ENCODE data around the gene TRIM38.

Gene TRIM38

GRCh38 chr6:26021350-26022131, 58.9 kb downstream of the TRIM38 start:
- DNase-seq (ENCODE audit: low spot score): peak; percentile 88
- no peak for TF ChIP-seq CTCF (IDR thresholded peaks at IDR 0.05; ENCODE audit: extremely low read depth, missing control alignments)

- DNase-seq (ENCODE audit: low spot score): peak; percentile 38
- no peak for TF ChIP-seq CTCF (IDR thresholded peaks at IDR 0.05; ENCODE audit: extremely low read depth, missing control alignments)
These were observed 59.5 kb downstream of the TRIM38 start for GRCh38 chr6:26022132-26022472.

DNA sequence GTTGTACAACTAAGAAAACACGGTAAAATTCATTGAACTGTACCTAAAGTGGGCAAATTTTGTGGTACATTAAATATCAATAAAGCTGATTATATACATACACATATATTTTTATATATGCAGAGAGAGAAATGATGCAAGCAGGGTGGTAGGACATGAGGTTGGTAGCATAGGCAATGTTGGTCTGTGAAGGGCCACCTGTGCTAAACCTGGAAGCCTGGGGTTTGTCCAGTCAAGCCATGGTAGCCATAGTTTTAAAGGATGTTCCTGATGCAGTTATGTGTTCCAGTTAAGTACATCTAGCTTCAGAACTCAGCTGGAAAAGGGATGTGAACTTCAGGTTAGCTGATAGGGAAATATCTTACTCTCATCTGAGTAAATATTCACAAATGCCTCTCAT, 60.1 kb downstream of the TRIM38 start:
- no peak for TF ChIP-seq CTCF (IDR thresholded peaks at IDR 0.05; ENCODE audit: extremely low read depth, missing control alignments)
- DNase-seq (ENCODE audit: low spot score): no peak

- no peak for DNase-seq (ENCODE audit: low spot score)
- TF ChIP-seq CTCF (IDR thresholded peaks at IDR 0.05; ENCODE audit: extremely low read depth, missing control alignments): no peak
These were observed 62.0 kb downstream of the TRIM38 start for GRCh38 chr6:26024651-26025046.

GRCh38 chr6:26025047-26025893, 62.7 kb downstream of the TRIM38 start:
- TF ChIP-seq CTCF (IDR thresholded peaks at IDR 0.05; ENCODE audit: extremely low read depth, missing control alignments): no peak
- DNase-seq (ENCODE audit: low spot score): no peak

DNA sequence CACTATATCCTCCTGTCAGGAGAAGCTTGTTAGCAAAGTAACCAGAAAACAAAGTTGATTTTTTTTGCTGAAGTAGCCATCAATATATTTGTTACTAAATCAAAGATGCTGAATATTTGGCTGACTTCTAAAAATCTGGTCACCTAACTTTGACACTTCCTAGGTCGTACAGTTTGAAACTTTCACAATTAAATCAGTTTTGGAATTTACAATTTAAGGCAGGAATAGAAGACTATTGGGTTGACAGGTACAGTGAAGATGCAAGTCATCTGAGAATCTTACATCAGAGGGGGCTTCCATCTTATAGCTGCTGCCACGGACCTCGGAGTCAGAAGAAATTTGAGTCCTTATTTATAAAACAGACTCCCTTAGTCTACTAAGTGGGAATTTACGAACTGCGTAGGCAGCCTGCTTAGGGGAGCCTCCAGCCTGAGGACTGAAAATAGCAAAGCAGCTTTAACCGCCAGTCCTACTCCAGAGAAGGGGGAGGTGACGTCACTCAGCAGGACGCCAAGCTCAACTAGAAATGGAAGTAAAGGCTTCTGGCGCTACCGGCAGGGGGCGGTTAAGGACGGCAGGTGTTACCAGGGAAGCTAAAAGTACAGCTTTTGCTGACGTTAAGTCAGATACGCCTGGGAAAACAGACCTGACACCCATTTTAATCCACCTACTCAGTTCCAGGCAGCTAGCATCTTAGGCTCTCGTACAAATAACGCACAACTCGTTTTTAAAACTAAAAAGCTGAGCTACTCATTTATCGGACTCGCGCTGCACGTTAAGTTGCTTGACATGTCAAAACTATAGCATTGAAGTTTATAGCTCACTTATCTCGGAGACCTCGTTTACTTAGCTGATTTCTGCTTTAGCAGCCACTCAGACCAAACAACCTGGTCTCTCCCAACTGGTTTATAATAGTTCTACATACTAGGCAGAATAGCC, 63.6 kb downstream of the TRIM38 start:
- peak; percentile 94 for TF ChIP-seq CTCF (IDR thresholded peaks at IDR 0.05; ENCODE audit: extremely low read depth, missing control alignments)
- DNase-seq (ENCODE audit: low spot score): peak; percentile 58

Data from GM20000 (cell line).